Endothelial cell of coronary artery (primary cell): ENCODE results near the gene OOSP2. TPM values are rescaled to one million over a fixed set of nuclear protein-coding genes. Genes with fewer than 3 reads are reported as not detected.

Source experiments
- total RNA-seq: library from RNA; depleted of rRNA; stranded (reverse); fragments of >200 nt; gene quantifications from 2 replicates; pipeline ENCODE4 v1.2.3, GENCODE V29; 2014

The OOSP2 gene, protein sequence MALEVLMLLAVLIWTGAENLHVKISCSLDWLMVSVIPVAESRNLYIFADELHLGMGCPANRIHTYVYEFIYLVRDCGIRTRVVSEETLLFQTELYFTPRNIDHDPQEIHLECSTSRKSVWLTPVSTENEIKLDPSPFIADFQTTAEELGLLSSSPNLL
- not detected in 2 replicates for total RNA-seq

DNA sequence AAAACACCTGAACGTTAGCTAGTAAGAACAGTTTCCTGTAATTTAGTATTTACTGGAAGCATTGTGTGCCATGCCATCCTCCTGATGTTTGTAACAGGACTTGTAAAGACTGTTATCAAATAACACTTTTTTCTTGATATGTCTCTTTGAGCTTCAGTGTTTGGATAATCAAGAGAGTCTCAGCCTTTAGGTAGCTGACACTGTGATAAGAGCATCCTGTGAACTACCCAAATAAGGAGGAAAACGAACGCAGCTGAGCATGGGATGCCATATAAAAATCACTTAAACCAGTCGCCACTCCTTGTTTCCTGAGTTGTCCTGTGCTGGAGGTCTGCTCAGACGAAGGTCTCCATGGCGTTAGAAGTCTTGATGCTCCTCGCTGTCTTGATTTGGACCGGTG, at the start of gene OOSP2:
OOSP2 (plus strand) TSS at position 301 of the 400 bp plus-strand sequence; CDS start at position 352, 51 bp downstream.

GRCh38 chr11:60016881-60017280, 23.3 kb upstream of the OOSP2 start, which contains the start of gene OOSP4B:
Gene OOSP4B, plus strand, starts transcription at chr11:60017181.

GRCh38 chr11:60056349-60056969, 16.2 kb downstream of the OOSP2 start, which contains the start of gene MS4A3:
Gene MS4A3, plus strand, starts transcription at chr11:60056665. Its CDS starts 4,496 bp downstream, at chr11:60061161.

GRCh38 chr11:60088364-60088763, 48.2 kb downstream of the OOSP2 start, which contains the start of gene MS4A2:
Gene MS4A2, plus strand, starts transcription at chr11:60088664. Its CDS starts 102 bp downstream, at chr11:60088766.

Other genes starting within 250 kb of the OOSP2 start
- gene MRPL16, start 229.6 kb upstream of the OOSP2 start, total RNA-seq, result 43.5 and 45.6 TPM in 2 replicates
- gene CBLIF, start 194.9 kb upstream of the OOSP2 start, total RNA-seq, result not detected in 2 replicates
- gene TCN1, start 173.9 kb upstream of the OOSP2 start, total RNA-seq, result not detected in 2 replicates
- not detected in 2 replicates for gene OOSP3, start 161.6 kb upstream of the OOSP2 start, total RNA-seq
- gene OOSP1, start 102.0 kb upstream of the OOSP2 start, total RNA-seq, result not detected in 2 replicates
- gene OOSP4A, start 76.4 kb upstream of the OOSP2 start, total RNA-seq, result not detected in 2 replicates
- not detected in 2 replicates for gene OOSP4B, start 23.2 kb upstream of the OOSP2 start, total RNA-seq
- not detected in 2 replicates for gene MS4A3, start 16.3 kb downstream of the OOSP2 start, total RNA-seq
- not detected in 2 replicates for gene MS4A2, start 48.3 kb downstream of the OOSP2 start, total RNA-seq
- 0.81 and 3.8 TPM in 2 replicates for gene MS4A6A, start 142.7 kb downstream of the OOSP2 start, total RNA-seq
- gene MS4A4E, start 202.7 kb downstream of the OOSP2 start, total RNA-seq, result not detected in 2 replicates
- not detected in 2 replicates for gene MS4A4A, start 240.3 kb downstream of the OOSP2 start, total RNA-seq